Right lobe of liver (tissue), 4 donors: ENCODE measurements around the gene TGFBR3L.

ENCODE experiments used
- CTCF ChIP-seq, 4 donors: fragments of 200-600 bp in 3 of 4; fragments of 450-650 bp in 1 of 4; IDR thresholded peaks; one replicate each; pipeline versions ENCODE4 v1.5.1 to v1.8.0; 2016 to 2022; ENCODE audit warnings: antibody characterized with exemption in 4 of 4, mild to moderate bottlenecking in 2 of 4
- POLR2A ChIP-seq: fragments of 450-650 bp; IDR thresholded peaks from one replicate; pipeline ENCODE4 v1.6.1; 2017; ENCODE audit warnings: antibody characterized with exemption, mild to moderate bottlenecking
- donor health status: DM: no; HTN: no; CAD: no.
- donor health status: DM: no; HTN: no; CAD: no.
- donor health status: DM: no; HTN: yes; CAD: no.

GRCh38 chr19:7923295-7924191 lies 8.9 kb downstream of the TGFBR3L start:
- no peak for TF ChIP-seq CTCF (IDR thresholded peaks at IDR 0.05)
- TF ChIP-seq POLR2A = no peak
